ENCODE measurements around the gene HNRNPA1.

DNA sequence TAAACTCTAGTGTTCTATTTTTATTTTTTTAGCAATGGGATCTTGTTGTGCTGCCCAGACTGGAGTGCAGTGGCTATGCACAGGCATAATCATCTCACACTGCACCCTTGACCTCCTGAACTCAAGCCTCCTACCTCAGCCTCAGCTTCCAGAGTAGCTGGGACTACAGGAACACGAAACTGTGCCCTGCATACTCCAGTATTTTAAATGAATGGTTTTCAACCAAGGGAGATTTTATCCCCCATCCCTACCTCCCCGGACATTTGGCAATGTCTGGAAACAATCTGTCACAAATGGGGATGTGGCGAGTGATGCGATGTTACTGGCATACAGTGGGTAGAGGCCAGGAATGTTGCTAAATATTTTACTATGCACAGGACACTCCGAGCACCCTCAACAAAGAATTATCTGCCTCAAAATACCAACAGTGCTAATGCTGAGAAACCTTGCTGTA, 2.7 kb upstream of the HNRNPA1 start:
- TF ChIP-seq EZH2 (IDR thresholded peaks at IDR 0.05; ENCODE audit: borderline replicate concordance, low read depth, low read length, severe bottlenecking) = no peak
- no peak for TF ChIP-seq POLR2A (IDR thresholded peaks at IDR 0.05; ENCODE audit: low read depth, low read length)
- no peak for TF ChIP-seq CTCF (IDR thresholded peaks at IDR 0.05; ENCODE audit: extremely low read depth in 1 of 2, insufficient read depth in 1 of 2, low read depth in 1 of 2, low read length in 2 of 2)
